Calu3 (cell line): ENCODE results near the gene SLC15A2. TPM values are rescaled to one million over a fixed set of nuclear protein-coding genes. Genes with fewer than 3 reads are reported as not detected.

ENCODE experiments used
- BruUV-seq: library from RNA; stranded (reverse); fragments of 400-500 nt; replicated peaks from 2 replicates; lab custom pipeline; 2021; lab: Mats Ljungman, UMichigan
- CTCF ChIA-PET: fragments of 300-600 bp; sonication (Branson Sonifier 250); formaldehyde crosslinking; loops from one replicate; lab custom pipeline; 2022; ENCODE audit warnings: antibody characterized with exemption; lab: Charles Lee
- DNase-seq: peaks from one replicate; pipeline ENCODE4 v3.0.0; 2022
- H3K27ac Mint-ChIP-seq: one replicate; pipeline ENCODE4 v1.8.0; 2022; ENCODE audit warnings: mixed read lengths; ENCODE audit not compliant: unreplicated experiment
- H3K27me3 Mint-ChIP-seq: one replicate; pipeline ENCODE4 v1.8.0; 2022; ENCODE audit warnings: mixed read lengths; ENCODE audit not compliant: unreplicated experiment
- H3K36me3 Mint-ChIP-seq: one replicate; pipeline ENCODE4 v1.8.0; 2022; ENCODE audit warnings: mild to moderate bottlenecking, moderate library complexity, mixed read lengths; ENCODE audit not compliant: insufficient read depth, unreplicated experiment
- H3K4me1 Mint-ChIP-seq: one replicate; pipeline ENCODE4 v1.8.0; 2022; ENCODE audit warnings: mild to moderate bottlenecking, low read depth, mixed read lengths; ENCODE audit not compliant: unreplicated experiment
- H3K4me3 Mint-ChIP-seq: one replicate; pipeline ENCODE4 v1.8.0; 2022; ENCODE audit warnings: mild to moderate bottlenecking, low read depth, moderate library complexity, mixed read lengths; ENCODE audit not compliant: unreplicated experiment
- H3K9me3 Mint-ChIP-seq: one replicate; pipeline ENCODE4 v1.8.0; 2022; ENCODE audit warnings: low read depth, mixed read lengths; ENCODE audit not compliant: unreplicated experiment
- CTCF ChIP-seq: fragments of 200-600 bp; IDR thresholded peaks from one replicate; pipeline ENCODE4 v1.8.0; 2022; ENCODE audit warnings: antibody characterized with exemption; ENCODE audit not compliant: unreplicated experiment
- intact Hi-C: fragments of 100-400 bp; cut with micrococcal nuclease; formaldehyde crosslinking; loops from one replicate; pipeline ENCODE4 v1.10.0; 2022; ENCODE audit not compliant: unreplicated experiment
- total RNA-seq: library from RNA; stranded (reverse); gene quantifications from 2 replicates; pipeline ENCODE4 v1.2.3, GENCODE V29; 2022

SLC15A2 gene
- total RNA-seq, 1 experiment from 2014 or later = 10.7 TPM

DNA sequence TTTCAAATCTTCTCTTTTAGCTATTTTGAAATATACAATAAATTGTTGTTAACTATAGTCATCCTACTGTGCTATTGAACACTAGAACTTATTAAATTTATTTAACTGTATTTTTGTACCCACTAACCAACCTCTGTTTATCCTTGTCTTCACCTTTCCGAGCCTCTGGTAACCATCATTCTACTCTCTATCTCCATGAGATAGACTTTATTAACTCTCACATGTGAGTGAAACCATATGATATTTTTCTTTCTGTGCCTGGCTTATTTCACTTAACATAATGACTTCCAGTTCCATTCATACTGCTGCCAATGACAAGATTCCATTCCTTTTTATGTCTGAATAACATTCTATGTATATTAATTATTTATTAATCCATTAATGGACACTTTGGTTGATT lies 15.8 kb upstream of the SLC15A2 start:
- Mint-ChIP-seq H3K27ac (no peak overlapping the region), H3K4me3 (no peak overlapping the region), H3K4me1 (no peaks in the 10 kb centered on the region), H3K27me3 (no peaks in the 10 kb centered on the region), H3K36me3 (no peaks in the 10 kb centered on the region), H3K9me3 (no peaks in the 10 kb centered on the region)
- intact Hi-C loops = no loop called here
- BruUV-seq = no TSS peak
- DNase-seq = no peak
- TF ChIP-seq CTCF = no peak
- CTCF ChIA-PET = no interaction called here

- no peak overlapping the region for H3K4me3 Mint-ChIP-seq
- TF ChIP-seq CTCF = peak; percentile 43
- H3K4me1 Mint-ChIP-seq = peaks cover 12% of the 10 kb centered on the region
- CTCF ChIA-PET = interaction anchor here (0.6 to 1.2 kb wide), 3 partner anchors 36 to 112 kb away, joined by 3 to 8 read pairs (median 3); no protein-coding TSS in a partner anchor
- DNase-seq = peak; percentile 44
- no TSS peak for BruUV-seq
- H3K9me3 Mint-ChIP-seq = no peaks in the 10 kb centered on the region
- H3K36me3 Mint-ChIP-seq = no peaks in the 10 kb centered on the region
- no peaks in the 10 kb centered on the region for H3K27me3 Mint-ChIP-seq
- H3K27ac Mint-ChIP-seq = no peak overlapping the region
- intact Hi-C loops = loop anchor here (1.0 to 10.0 kb wide), 2 partner anchors 61 to 112 kb away; no protein-coding TSS in a partner anchor
Observed at GRCh38 chr3:121883507-121883906, 10.7 kb upstream of the SLC15A2 start.

DNA sequence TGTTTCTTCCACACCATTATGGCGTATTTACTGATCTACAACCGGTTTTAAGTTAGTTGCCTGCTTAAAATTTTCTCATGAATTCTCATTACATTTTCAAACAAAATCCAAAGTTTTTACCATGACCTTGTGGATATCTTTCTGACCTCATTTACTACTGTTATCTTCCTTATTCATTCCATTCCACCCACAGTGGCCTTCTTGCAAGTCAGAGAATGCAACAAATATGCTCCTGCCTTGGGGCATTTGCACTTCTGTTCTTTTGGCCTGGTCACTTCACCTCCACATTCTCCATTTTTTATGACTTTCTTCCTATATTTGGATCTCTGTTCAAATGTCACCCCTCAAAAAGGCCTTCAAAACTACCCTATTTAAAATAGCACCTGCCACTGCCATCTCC lies 8.8 kb upstream of the SLC15A2 start:
- intact Hi-C loops = loop anchor here (10.0 kb wide), 1 partner anchor 59 kb away; no protein-coding TSS in a partner anchor
- no peak for TF ChIP-seq CTCF

GRCh38 chr3:121895121-121895520 lies 920 bp downstream of the SLC15A2 start:
- no peak overlapping the region for H3K27ac Mint-ChIP-seq
- H3K27me3 Mint-ChIP-seq = no peaks in the 10 kb centered on the region
- peaks cover 11% of the 10 kb centered on the region for H3K4me1 Mint-ChIP-seq
- no peak overlapping the region for H3K4me3 Mint-ChIP-seq
- BruUV-seq = no TSS peak
- H3K36me3 Mint-ChIP-seq = no peaks in the 10 kb centered on the region
- TF ChIP-seq CTCF = no peak
- H3K9me3 Mint-ChIP-seq = no peaks in the 10 kb centered on the region
- CTCF ChIA-PET = interaction anchor here (1.5 kb wide), 1 partner anchor 100 kb away, joined by 6 read pairs; no protein-coding TSS in a partner anchor
- intact Hi-C loops = no loop called here
- DNase-seq = no peak

More for the DNA sequence above, 8.8 kb upstream of the SLC15A2 start:
- DNase-seq = no peak
- H3K36me3 Mint-ChIP-seq = no peaks in the 10 kb centered on the region
- H3K27me3 Mint-ChIP-seq = no peaks in the 10 kb centered on the region
- CTCF ChIA-PET = interaction anchor here (1.1 kb wide), 1 partner anchor 110 kb away, joined by 3 read pairs; no protein-coding TSS in a partner anchor
- no peak overlapping the region for H3K4me3 Mint-ChIP-seq
- H3K9me3 Mint-ChIP-seq = no peaks in the 10 kb centered on the region
- BruUV-seq = no TSS peak
- H3K4me1 Mint-ChIP-seq = peaks cover 12% of the 10 kb centered on the region
- H3K27ac Mint-ChIP-seq = no peak overlapping the region
